K562 (cell line): ENCODE data around the gene GGCT. TPM values are rescaled to one million over a fixed set of nuclear protein-coding genes. Genes with fewer than 3 reads are reported as not detected.

Experiments
- ATAC-seq: fragments of 200-7000 bp; cut with Tn5 transposase; 3 replicates; pipeline ENCODE4 v1.9.1; 2020; ENCODE audit warnings: moderate library complexity
- BruUV-seq: library from RNA; stranded (reverse); fragments of 400-500 nt; replicated peaks from 2 replicates; lab custom pipeline; 2021; lab: Mats Ljungman, UMichigan
- CTCF ChIA-PET: fragments of 300-600 bp; formaldehyde crosslinking; extraction: SDS; loops from one replicate; lab custom pipeline; 2021; ENCODE audit warnings: low intra/inter-chr PET ratio; lab: Yijun Ruan, JAX
- POLR2A ChIA-PET: fragments of 300-600, 350-650 bp; sonication (Branson Sonifier 250); formaldehyde crosslinking; extraction: SDS; loops from one replicate; lab custom pipeline; 2021; ENCODE audit warnings: antibody characterized with exemption, inconsistent platforms; lab: Yijun Ruan, JAX
- DNase-seq, 4 experiments: peaks; one replicate each; pipeline versions ENCODE4 v3.0.0 to v3.0.0-alpha.2; 2011 to 2018; ENCODE audit warnings: low spot score in 3 of 4, mixed read lengths in 3 of 4; ENCODE audit errors: extremely low read depth in 1 of 4
- FAIRE-seq: peaks from 2 replicates; lab custom pipeline; 2011; peaks lifted over from hg19 to GRCh38; lab: Jason Lieb, UNC
- H2AFZ ChIP-seq: 2 replicates; pipeline ENCODE4 v1.6.0; 2011; ENCODE audit warnings: low read depth, low read length, control low read depth, inconsistent platforms
- H3K27ac ChIP-seq: fragments of 200-600 bp; 3 replicates; pipeline ENCODE4 v1.8.0; 2011; ENCODE audit warnings: low read depth, mild to moderate bottlenecking, control low read depth, inconsistent platforms, low read length, moderate library complexity, mixed read lengths; ENCODE audit errors: extremely low read depth
- H3K27me3 ChIP-seq, 2 experiments: fragments of 300-600 bp in 1 of 2; 2 replicates in 1 of 2; 3 replicates in 1 of 2; pipeline versions ENCODE4 v1.6.0 to v1.8.0; 2011; ENCODE audit warnings: inconsistent platforms in 2 of 2, low read length in 2 of 2, mild to moderate bottlenecking in 1 of 2, mixed read lengths in 1 of 2, moderate library complexity in 1 of 2; ENCODE audit not compliant: control insufficient read depth in 2 of 2, insufficient read depth in 2 of 2
- H3K36me3 ChIP-seq: fragments of 300-600 bp; 3 replicates; pipeline ENCODE4 v1.8.0; 2011; ENCODE audit warnings: mild to moderate bottlenecking, low read length, inconsistent platforms; ENCODE audit not compliant: control insufficient read depth, insufficient read depth
- H3K4me1 ChIP-seq, 2 experiments: fragments of 200-600 bp in 1 of 2; replicated peaks in 1 of 2; 2 replicates in 1 of 2; 3 replicates in 1 of 2; pipeline versions ENCODE4 v1.5.1 to v1.8.0; 2011; ENCODE audit warnings: inconsistent platforms in 2 of 2, low read length in 2 of 2, mild to moderate bottlenecking in 1 of 2, mixed read lengths in 1 of 2, moderate library complexity in 1 of 2; ENCODE audit not compliant: control insufficient read depth in 2 of 2, insufficient read depth in 2 of 2
- H3K4me2 ChIP-seq: 2 replicates; pipeline ENCODE4 v1.6.1; 2011; ENCODE audit warnings: low read length, control low read depth, inconsistent platforms, mixed read lengths; ENCODE audit not compliant: insufficient read depth
- H3K4me3 ChIP-seq: fragments of 200-600 bp; sonication (generic), shearing (Covaris generic); 2 replicates; pipeline ENCODE4 v1.5.1; 2016; ENCODE audit warnings: control low read depth, inconsistent platforms
- H3K79me2 ChIP-seq: fragments of 200-600 bp; 3 replicates; pipeline ENCODE4 v1.8.0; 2011; ENCODE audit warnings: low read length, inconsistent platforms; ENCODE audit not compliant: control insufficient read depth, insufficient read depth
- H3K9ac ChIP-seq, 2 experiments: 2 replicates each; pipeline versions ENCODE4 v1.6.0 to v1.6.1; 2011; ENCODE audit warnings: low read depth in 2 of 2, low read length in 2 of 2, control low read depth in 1 of 2, inconsistent platforms in 1 of 2, mild to moderate bottlenecking in 1 of 2, mixed read lengths in 1 of 2; ENCODE audit not compliant: insufficient read depth in 1 of 2
- H3K9me1 ChIP-seq: one replicate; pipeline ENCODE4 v1.6.0; 2011; ENCODE audit warnings: inconsistent platforms, mild to moderate bottlenecking, low read length, moderate library complexity; ENCODE audit not compliant: control insufficient read depth, insufficient read depth
- H3K9me3 ChIP-seq: replicated peaks from 2 replicates; pipeline ENCODE4 v1.5.1; 2011; ENCODE audit warnings: low read depth, low read length, inconsistent platforms; ENCODE audit not compliant: control insufficient read depth, insufficient read depth
- H4K20me1 ChIP-seq: replicated peaks from 2 replicates; pipeline ENCODE4 v1.6.1; 2011; ENCODE audit warnings: low read length, inconsistent platforms, mixed read lengths; ENCODE audit not compliant: control insufficient read depth, insufficient read depth
- NR3C1 ChIP-seq: sonication (generic); formaldehyde crosslinking; IDR thresholded peaks from 2 replicates; pipeline ENCODE4 v1.8.1; 2022; ENCODE audit warnings: missing genetic modification reagents
- OTX1 ChIP-seq: fragments of 450-650 bp; formaldehyde crosslinking; IDR thresholded peaks from 2 replicates; pipeline ENCODE4 v1.4.0; 2022; ENCODE audit warnings: mild to moderate bottlenecking
- PHTF2 ChIP-seq: fragments of 250-450 bp; sonication (Bioruptor Pico); IDR thresholded peaks from 2 replicates; pipeline ENCODE4 v1.5.0; 2021; ENCODE audit warnings: mild to moderate bottlenecking
- PURB ChIP-seq: sonication (generic); formaldehyde crosslinking; IDR thresholded peaks from 2 replicates; pipeline ENCODE4 v1.9.0; 2021; ENCODE audit warnings: low read depth, mild to moderate bottlenecking, missing genetic modification reagents
- SAFB2 ChIP-seq: fragments of 200-400 bp; formaldehyde crosslinking; IDR thresholded peaks from 2 replicates; pipeline ENCODE4 v1.6.1; 2018; ENCODE audit warnings: borderline replicate concordance, low read length, low read depth, moderate library complexity; ENCODE audit not compliant: severe bottlenecking
- in situ Hi-C: fragments of 300-500 bp; cut with MboI; formaldehyde crosslinking; loops from 4 replicates; pipeline ENCODE4 v1.15.0; 2018; ENCODE audit warnings: inconsistent platforms, mixed read lengths
- intact Hi-C: fragments of 100-400 bp; cut with micrococcal nuclease; formaldehyde crosslinking; loops from 2 replicates; pipeline ENCODE4 v1.14.2; 2022
- polyA plus RNA-seq, 8 experiments: library from polyadenylated mRNA; depleted of rRNA in 4 of 8; stranded (reverse) in 5 of 8; unstranded in 3 of 8; fragments of >200 nt; fragmentation: Nextera tagmentation in 2 of 8; fragmentation: Illumina TruSeq in 1 of 8; extraction: Ambion mirVana in 2 of 8; extraction: Trizol in 1 of 8; gene quantifications; 2 replicates each; pipeline versions ENCODE4 v1.2.1 to v1.2.3, GENCODE V29; 2011 to 2014; ENCODE audit warnings: inconsistent platforms in 1 of 8, missing spikeins in 1 of 8
- total RNA-seq, 7 experiments: library from RNA; depleted of rRNA in 6 of 7; stranded (reverse); fragments of >200 nt in 6 of 7; fragmentation: Illumina TruSeq in 2 of 7; extraction: Trizol in 2 of 7; gene quantifications; 2 replicates each; pipeline versions ENCODE4 v1.2.1 to v1.2.3, GENCODE V29; 2011 to 2021; ENCODE audit warnings: low replicate concordance in 1 of 7
- TF ChIP-seq, protein P1 (sequence below): sonication (generic); formaldehyde crosslinking; IDR thresholded peaks from 2 replicates; pipeline ENCODE4 v1.8.1; 2023; ENCODE audit warnings: mild to moderate bottlenecking, missing genetic modification reagents
- TF ChIP-seq, protein P2 (sequence below): fragments of 450-650 bp; IDR thresholded peaks from 2 replicates; pipeline ENCODE4 v1.6.1; 2017; ENCODE audit warnings: antibody characterized with exemption
- TF ChIP-seq, protein P3 (sequence below), 2 experiments: IDR thresholded peaks in 1 of 2; conservative IDR thresholded peaks in 1 of 2; 2 replicates each; pipeline ENCODE4 v1.6.1; 2016; ENCODE audit warnings: low read depth in 2 of 2, mild to moderate bottlenecking in 1 of 2, missing compliant biosample characterization in 1 of 2, missing genetic modification characterization in 1 of 2, moderate library complexity in 1 of 2

The GGCT gene
- total and polyA plus RNA-seq, 9 of the 15 experiments (the other 6 are each of a cell fraction or from before 2014, with no cell fraction given): 79.0 to 349 (median 136) TPM

DNA sequence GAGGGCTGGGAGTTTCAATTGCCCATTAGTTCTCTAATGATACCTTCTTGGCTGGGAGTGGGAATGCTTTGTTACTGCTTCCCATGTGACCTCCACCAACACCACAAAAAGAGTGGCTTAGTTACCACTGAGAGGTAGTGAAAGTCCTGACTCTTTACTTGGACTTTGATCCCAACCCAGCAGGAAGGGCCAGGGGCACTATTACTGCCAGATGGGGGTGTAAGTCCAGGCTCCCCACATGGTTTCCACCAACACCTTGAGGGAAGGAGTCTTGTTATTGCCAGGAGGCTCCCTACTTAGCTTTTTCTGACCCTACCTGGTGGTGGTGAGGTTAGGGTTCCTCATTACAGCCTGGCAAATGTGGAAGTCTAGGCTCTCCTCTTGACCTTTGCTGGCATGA is 11.4 kb downstream of the GGCT start:
- in situ Hi-C loops: no loop called here
- intact Hi-C loops: no loop called here

More for the DNA sequence above, 11.4 kb downstream of the GGCT start:
- ATAC-seq (no peak), FAIRE-seq (no peak), DNase-seq (no peak)
- TF ChIP-seq PURB (CRISPR knock-in tag) (no peak), SAFB2 (no peak), OTX1 (CRISPR knock-in tag) (no peak), PHTF2 (CRISPR knock-in tag) (no peak), NR3C1 (CRISPR knock-in tag) (no peak)
- TF ChIP-seq, protein P1, sequence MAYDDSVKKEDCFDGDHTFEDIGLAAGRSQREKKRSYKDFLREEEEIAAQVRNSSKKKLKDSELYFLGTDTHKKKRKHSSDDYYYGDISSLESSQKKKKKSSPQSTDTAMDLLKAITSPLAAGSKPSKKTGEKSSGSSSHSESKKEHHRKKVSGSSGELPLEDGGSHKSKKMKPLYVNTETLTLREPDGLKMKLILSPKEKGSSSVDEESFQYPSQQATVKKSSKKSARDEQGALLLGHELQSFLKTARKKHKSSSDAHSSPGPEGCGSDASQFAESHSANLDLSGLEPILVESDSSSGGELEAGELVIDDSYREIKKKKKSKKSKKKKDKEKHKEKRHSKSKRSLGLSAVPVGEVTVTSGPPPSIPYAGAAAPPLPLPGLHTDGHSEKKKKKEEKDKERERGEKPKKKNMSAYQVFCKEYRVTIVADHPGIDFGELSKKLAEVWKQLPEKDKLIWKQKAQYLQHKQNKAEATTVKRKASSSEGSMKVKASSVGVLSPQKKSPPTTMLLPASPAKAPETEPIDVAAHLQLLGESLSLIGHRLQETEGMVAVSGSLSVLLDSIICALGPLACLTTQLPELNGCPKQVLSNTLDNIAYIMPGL (CRISPR knock-in tag): no peak
- TF ChIP-seq, protein P2, sequence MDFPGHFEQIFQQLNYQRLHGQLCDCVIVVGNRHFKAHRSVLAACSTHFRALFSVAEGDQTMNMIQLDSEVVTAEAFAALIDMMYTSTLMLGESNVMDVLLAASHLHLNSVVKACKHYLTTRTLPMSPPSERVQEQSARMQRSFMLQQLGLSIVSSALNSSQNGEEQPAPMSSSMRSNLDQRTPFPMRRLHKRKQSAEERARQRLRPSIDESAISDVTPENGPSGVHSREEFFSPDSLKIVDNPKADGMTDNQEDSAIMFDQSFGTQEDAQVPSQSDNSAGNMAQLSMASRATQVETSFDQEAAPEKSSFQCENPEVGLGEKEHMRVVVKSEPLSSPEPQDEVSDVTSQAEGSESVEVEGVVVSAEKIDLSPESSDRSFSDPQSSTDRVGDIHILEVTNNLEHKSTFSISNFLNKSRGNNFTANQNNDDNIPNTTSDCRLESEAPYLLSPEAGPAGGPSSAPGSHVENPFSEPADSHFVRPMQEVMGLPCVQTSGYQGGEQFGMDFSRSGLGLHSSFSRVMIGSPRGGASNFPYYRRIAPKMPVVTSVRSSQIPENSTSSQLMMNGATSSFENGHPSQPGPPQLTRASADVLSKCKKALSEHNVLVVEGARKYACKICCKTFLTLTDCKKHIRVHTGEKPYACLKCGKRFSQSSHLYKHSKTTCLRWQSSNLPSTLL: no peak
- TF ChIP-seq, protein P3, sequence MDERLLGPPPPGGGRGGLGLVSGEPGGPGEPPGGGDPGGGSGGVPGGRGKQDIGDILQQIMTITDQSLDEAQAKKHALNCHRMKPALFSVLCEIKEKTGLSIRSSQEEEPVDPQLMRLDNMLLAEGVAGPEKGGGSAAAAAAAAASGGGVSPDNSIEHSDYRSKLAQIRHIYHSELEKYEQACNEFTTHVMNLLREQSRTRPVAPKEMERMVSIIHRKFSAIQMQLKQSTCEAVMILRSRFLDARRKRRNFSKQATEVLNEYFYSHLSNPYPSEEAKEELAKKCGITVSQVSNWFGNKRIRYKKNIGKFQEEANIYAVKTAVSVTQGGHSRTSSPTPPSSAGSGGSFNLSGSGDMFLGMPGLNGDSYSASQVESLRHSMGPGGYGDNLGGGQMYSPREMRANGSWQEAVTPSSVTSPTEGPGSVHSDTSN (CRISPR knock-in tag; IDR thresholded peaks at IDR 0.05; ENCODE audit: low read depth): no peak
- TF ChIP-seq, protein P3 (tag; conservative IDR thresholded peaks at IDR 0.05; ENCODE audit: low read depth): no peak
- Histone ChIP-seq H4K20me1 (no peaks in the 10 kb centered on the region), H3K27me3 (no peaks in the 10 kb centered on the region), H3K36me3 (peaks cover 17% of the 10 kb centered on the region), H3K4me3 (no peak overlapping the region), H3K27ac (no peak overlapping the region), H3K4me2 (no peak overlapping the region), H2AFZ (no peak overlapping the region), H3K79me2 (no peaks in the 10 kb centered on the region), H3K4me1 (no peaks in the 10 kb centered on the region), H3K9ac (no peak overlapping the region), H3K9me3 (no peaks in the 10 kb centered on the region; the same call in 1 of the 2 replicates), H3K9me1 (no peaks in the 10 kb centered on the region)
- ChIA-PET CTCF (no interaction called here), POLR2A (no interaction called here)
- no TSS peak for BruUV-seq
